GM12872 (cell line): Measurements from ENCODE around the gene LCN9.
A peak's percentile ranks its signal among the peaks of the same experiment; 100 is the strongest.

Experiments
- TF ChIP-seq, protein P1 (sequence below): IDR thresholded peaks from 3 replicates; pipeline ENCODE4 v1.5.1; 2011; ENCODE audit warnings: low read depth, mild to moderate bottlenecking, low read length, moderate library complexity; ENCODE audit not compliant: insufficient read depth

The LCN9 gene, protein sequence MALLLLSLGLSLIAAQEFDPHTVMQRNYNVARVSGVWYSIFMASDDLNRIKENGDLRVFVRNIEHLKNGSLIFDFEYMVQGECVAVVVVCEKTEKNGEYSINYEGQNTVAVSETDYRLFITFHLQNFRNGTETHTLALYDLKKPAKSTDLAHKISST

DNA sequence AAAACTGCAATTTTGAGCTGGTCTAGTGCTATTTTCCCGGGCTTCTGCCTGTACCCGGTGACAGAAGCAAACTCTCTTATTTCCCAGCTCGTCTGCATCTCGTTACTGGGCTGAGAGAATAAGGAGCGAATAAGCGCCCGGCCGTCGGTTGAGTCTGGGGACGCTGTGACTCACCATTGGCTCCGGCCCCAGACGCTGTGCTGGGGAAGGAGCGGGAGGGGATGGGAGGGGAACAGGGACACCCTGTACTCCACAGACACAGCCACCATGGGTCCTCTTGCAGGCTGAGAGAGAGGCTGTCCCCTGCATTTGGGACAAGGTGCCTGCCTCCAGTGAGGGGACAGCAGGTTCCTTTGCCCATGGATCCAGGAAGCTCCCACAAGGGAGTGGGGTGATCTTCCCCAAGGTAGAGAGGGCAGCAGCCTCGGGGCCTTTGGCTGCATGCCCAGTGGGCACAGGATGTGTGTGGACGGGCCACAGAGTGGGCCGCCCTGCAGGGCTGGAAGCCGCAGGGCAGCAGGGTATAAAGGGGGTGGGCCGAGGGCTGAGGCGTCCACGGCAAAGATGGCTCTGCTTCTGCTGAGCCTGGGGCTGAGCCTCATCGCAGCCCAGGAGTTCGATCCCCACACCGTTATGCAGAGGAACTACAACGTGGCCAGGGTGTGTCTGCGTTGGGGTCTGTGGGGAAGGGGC is at the start of gene LCN9:
TSS of gene LCN9 (plus strand) at position 552 of the 693 bp plus-strand sequence. CDS start at position 565, 13 bp downstream.
- TF ChIP-seq, protein P1, sequence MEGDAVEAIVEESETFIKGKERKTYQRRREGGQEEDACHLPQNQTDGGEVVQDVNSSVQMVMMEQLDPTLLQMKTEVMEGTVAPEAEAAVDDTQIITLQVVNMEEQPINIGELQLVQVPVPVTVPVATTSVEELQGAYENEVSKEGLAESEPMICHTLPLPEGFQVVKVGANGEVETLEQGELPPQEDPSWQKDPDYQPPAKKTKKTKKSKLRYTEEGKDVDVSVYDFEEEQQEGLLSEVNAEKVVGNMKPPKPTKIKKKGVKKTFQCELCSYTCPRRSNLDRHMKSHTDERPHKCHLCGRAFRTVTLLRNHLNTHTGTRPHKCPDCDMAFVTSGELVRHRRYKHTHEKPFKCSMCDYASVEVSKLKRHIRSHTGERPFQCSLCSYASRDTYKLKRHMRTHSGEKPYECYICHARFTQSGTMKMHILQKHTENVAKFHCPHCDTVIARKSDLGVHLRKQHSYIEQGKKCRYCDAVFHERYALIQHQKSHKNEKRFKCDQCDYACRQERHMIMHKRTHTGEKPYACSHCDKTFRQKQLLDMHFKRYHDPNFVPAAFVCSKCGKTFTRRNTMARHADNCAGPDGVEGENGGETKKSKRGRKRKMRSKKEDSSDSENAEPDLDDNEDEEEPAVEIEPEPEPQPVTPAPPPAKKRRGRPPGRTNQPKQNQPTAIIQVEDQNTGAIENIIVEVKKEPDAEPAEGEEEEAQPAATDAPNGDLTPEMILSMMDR, result no peak

DNA sequence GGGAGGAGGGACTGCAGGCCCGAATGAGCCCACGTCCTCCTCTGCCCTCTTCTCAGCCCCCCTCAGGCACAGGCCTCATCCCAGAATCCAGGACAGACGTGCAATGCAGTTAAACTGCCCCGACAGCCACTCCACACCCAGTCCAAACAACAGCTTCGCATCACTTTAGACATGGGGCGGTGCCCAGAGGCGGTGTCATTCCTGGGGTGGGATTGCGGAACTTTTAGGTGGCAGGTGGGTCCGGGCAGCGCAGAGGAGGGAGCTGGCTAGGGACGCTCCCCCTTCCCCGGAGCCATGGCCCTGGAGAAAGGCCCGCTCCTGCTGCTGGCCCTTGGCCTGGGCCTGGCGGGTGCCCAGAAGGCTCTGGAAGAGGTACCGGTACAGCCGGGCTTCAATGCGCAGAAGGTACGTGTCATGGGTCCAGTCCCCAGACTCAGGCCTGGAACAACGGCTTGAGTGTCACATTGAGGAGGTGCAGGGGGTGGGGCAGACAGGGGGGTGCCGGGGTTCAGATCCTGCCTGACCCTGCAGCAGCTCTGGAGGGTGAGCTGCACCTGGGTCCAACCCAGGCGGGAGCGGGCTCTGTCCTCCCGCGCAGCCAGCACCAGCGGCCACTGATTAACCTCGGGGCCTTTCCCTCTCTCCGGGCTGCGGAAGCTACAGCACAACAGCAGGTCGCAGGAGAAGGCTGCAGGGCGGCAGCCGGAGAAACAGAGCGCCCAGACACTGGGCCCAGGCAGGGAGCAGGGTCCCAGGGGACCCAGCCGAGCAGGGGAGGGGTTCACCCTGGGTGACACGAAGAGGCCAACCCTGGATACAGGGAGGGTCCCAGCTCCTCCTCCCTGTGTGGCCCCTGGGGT is 48.9 kb upstream of the LCN9 start:
- TF ChIP-seq, protein P1, result no peak

DNA sequence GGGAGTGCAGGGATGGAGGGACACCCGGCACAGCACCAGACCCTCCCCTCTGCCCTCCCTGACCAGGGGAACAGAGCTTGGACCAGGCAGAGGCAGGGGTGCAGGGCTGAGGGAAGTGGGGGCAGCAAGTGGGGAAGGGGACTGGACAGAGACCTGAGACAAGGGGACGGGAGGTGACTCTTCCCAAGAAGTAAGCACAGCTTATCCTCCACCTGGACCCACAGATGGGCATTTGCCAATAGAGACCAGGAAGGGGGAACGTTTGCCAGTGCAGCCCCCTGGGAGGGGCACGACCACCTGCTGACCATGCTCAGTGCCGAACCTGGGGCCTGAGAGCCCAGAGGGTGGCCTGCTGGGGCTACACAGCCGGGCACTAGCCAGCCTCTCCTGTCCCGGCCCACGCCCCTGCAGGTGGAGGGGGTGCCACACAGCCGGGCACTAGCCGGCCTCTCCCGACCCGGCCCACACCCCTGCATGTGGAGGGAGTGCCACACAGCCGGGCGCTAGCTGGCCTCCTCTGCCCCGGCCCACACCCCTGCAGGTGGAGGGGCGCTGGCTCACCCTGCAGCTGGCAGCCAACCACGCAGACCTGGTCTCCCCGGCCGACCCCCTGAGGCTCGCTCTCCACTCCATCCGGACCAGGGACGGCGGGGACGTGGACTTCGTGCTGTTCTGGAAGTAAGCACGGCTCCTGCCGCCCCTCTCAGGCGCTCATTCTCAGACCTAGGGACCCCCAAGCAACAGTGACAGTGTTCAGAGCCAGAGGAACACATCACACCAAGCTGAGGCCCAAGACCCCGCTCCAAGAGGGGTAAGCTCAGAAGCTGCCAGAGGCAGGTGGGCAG is 48.1 kb upstream of the LCN9 start:
- TF ChIP-seq, protein P1, result no peak

DNA sequence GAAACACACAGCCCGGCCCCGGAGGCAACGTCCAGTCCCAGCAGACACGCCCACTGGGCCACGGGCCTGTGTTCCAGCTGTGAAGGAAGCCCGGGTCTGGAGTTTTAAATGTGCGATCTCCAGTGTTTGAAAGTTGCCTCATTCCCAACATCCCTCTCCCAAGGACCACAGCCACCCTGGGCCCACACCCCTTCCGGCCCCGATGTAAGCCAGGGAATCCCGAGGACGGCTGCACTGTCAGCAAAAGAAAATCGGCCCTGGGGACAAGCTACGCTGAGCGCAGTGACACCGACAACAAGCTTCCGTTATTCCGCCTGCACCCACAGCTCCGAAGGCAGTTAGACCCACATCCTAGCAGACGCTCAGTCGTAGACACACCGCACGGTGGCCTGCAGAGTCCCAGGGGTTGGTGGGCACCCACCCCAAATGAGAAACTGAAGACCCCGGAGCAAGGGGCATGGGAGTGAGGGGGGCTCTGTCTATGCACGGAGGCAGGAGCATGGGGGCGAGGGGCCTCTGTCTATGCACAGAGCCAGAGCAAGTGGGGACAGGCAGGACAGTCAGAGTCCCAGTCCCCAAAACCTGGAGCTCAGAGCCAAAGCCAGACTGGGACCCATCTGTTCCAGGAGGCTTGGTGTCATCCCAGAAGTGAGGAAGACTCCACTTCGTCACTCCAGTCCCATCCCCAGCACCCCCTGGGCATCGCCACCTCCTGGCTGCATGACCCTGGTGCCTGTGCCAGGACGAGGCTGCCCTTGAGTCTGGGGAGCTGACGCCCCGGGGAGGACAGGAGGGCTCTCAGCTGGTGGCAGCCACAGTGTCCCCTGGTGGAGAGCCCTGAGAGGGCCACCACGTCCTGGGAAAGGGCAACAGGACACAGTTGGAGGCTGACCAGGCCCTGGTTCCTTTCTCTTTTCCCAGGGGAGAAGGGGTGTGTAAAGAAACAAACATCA is 47.2 kb upstream of the LCN9 start:
- TF ChIP-seq, protein P1, result 0 out of 3 replicates have a peak, but pooled peaks have one; percentile 16

DNA sequence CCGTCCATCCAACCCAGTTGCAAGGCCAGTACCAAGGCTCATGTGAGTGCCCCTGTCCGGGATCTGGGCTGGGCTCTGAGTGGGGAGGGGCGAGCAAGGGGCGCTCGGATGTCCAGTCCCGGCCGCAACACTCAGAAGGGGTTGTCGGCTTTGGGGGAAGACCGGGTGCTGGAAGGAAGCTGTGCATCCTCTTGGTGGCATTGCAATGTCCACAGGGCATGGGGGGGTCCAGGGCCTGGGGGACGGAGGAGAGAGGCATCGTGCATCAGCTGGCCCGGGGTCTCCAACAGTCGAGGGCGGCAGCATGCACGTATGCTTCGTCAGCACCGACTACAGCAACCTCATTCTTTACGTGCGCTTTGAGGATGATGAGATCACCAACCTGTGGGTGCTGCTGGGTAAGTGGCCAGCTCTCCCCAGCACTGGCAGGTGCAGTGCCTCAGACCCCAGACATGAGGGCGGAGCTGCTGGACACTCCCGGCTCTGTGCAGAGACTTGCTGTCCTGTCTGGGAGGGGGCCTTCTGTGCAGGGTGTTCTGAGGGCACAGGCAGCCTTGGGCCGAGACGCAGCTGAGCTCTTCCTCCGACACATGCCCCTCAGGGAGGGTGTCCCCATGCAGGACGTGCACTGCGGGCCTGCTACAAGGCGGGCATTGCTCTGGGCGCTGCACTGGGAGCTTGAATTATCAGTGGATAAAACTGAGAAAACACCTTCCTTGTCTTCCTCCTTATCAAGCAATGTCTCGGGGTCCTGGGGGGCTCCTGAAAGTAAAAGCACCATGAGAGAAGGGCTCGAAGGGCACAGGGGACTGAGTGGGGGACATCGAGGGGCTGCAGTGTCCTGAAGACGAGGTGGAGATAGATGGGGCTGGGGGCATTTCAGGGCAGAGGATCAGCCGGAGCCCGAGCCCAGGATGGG is 46.2 kb upstream of the LCN9 start:
- TF ChIP-seq, protein P1, result no peak

DNA sequence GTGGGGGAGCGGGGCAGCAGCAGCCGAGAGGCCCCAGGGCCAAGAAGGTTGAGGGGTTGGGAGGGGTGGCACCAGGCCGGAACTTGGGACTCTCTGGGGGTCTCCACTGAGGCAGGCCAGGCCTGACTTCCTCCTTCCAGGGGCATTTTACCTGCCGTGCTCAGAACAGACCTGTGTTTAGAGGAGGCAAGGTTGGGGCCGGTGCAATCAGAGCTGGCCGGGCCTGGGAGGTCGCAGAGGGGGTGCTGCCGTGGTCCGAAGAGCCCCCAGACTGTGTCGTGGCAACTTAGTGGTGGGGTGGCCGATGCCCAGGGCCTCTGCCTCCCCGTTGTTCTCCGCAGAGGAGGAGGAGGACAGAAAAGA is 45.6 kb upstream of the LCN9 start:
- TF ChIP-seq, protein P1, result no peak
